HEK293T (cell line): ENCODE data around the gene ARMC9.

ENCODE experiments used
- ARNT ChIP-seq: fragments of 450-650 bp; IDR thresholded peaks from 2 replicates; pipeline ENCODE4 v1.6.1; 2017; ENCODE audit warnings: mild to moderate bottlenecking
- BHLHE40 ChIP-seq: fragments of 450-650 bp; IDR thresholded peaks from 2 replicates; pipeline ENCODE4 v1.6.1; 2016; ENCODE audit warnings: mild to moderate bottlenecking, moderate library complexity, borderline replicate concordance
- CTBP1 ChIP-seq: fragments of 450-650 bp; IDR thresholded peaks from 2 replicates; pipeline ENCODE4 v1.6.1; 2016; ENCODE audit warnings: borderline replicate concordance
- ELF4 ChIP-seq: fragments of 450-650 bp; IDR thresholded peaks from 2 replicates; pipeline ENCODE4 v1.6.1; 2017; ENCODE audit warnings: antibody characterized with exemption
- FOXK2 ChIP-seq: fragments of 450-650 bp; IDR thresholded peaks from 2 replicates; pipeline ENCODE4 v1.6.1; 2016; ENCODE audit warnings: mild to moderate bottlenecking
- FOXM1 ChIP-seq: fragments of 450-650 bp; IDR thresholded peaks from 2 replicates; pipeline ENCODE4 v1.6.1; 2017; ENCODE audit warnings: mild to moderate bottlenecking, borderline replicate concordance
- HDGF ChIP-seq: fragments of 450-650 bp; IDR thresholded peaks from 2 replicates; pipeline ENCODE4 v1.6.1; 2017; ENCODE audit warnings: antibody characterized with exemption, borderline replicate concordance
- L3MBTL2 ChIP-seq: fragments of 450-650 bp; conservative IDR thresholded peaks from 2 replicates; pipeline ENCODE4 v1.6.1; 2016; ENCODE audit warnings: mild to moderate bottlenecking
- NFRKB ChIP-seq: fragments of 450-650 bp; IDR thresholded peaks from 2 replicates; pipeline ENCODE4 v1.6.1; 2016; ENCODE audit warnings: mild to moderate bottlenecking, moderate library complexity
- SP1 ChIP-seq: fragments of 450-650 bp; IDR thresholded peaks from 2 replicates; pipeline ENCODE4 v1.6.1; 2017
- SUZ12 ChIP-seq: fragments of 450-650 bp; IDR thresholded peaks from 2 replicates; pipeline ENCODE4 v1.6.1; 2016; ENCODE audit warnings: mild to moderate bottlenecking
- TARDBP ChIP-seq: fragments of 450-650 bp; IDR thresholded peaks from 2 replicates; pipeline ENCODE4 v1.6.1; 2016

DNA sequence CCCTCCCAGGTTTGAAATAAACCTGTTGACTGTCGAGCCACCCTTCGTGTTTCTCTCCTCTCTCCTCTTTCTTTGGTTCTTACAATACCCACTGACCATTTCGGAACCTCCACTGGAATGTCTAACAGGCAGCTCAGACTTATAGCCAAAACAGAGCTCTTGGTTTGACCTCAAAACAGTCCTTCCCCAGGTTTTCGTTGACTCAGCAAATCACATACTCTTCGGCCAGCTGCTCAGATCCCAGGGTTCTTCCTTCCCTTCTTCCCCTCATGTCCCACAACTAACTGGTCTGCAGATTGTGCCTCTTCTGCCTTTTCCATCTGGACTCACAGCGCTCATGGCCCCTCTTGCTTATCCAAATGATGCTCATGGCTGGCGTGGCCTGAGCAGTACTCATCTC is 4.7 kb downstream of the ARMC9 start:
- TF ChIP-seq SP1 (no peak), HDGF (no peak), L3MBTL2 (no peak), FOXK2 (no peak), ELF4 (no peak), BHLHE40 (no peak), ARNT (no peak), TARDBP (no peak), SUZ12 (no peak), FOXM1 (no peak), NFRKB (no peak), CTBP1 (no peak)
